Measurements from ENCODE around the gene SPEG. TPM values are rescaled to one million over a fixed set of nuclear protein-coding genes. Genes with fewer than 3 reads are reported as not detected.

SPEG gene
- total RNA-seq, 1 donor from 2014 or later = 5.6 TPM

GRCh38 chr2:219545295-219545942 lies 110.8 kb downstream of the SPEG start:
- peaks cover 21% of the 10 kb centered on the region for H4K20me1 ChIP-seq (ENCODE audit: low read depth)
- peaks cover 13% of the 10 kb centered on the region for H3K36me3 Mint-ChIP-seq
- H3K27ac Mint-ChIP-seq = no peak overlapping the region
- H3K27me3 Mint-ChIP-seq (ENCODE audit: insufficient read depth, low read depth) = peaks cover 22% of the 10 kb centered on the region
- no peaks in the 10 kb centered on the region for H3K36me3 ChIP-seq
- H3K9me3 ChIP-seq (ENCODE audit: low read depth) = no peaks in the 10 kb centered on the region
- TF ChIP-seq EZH2phosphoT487 (IDR thresholded peaks at IDR 0.05) (no peak), CTCF (IDR thresholded peaks at IDR 0.05) (no peak), EZH2 (IDR thresholded peaks at IDR 0.05) (no peak)
- H3K4me1 Mint-ChIP-seq = peaks cover 19% of the 10 kb centered on the region
- no peak overlapping the region for H3K4me3 ChIP-seq
- no peaks in the 10 kb centered on the region for H3K9me3 Mint-ChIP-seq
- peaks cover 22% of the 10 kb centered on the region for H3F3A ChIP-seq (ENCODE audit: low read depth)
- no peak overlapping the region for H3K9ac ChIP-seq
- no peak for DNase-seq (ENCODE audit: low spot score)
- H3K79me2 ChIP-seq (ENCODE audit: low read depth) = no peaks in the 10 kb centered on the region
- H3K27ac ChIP-seq = no peak overlapping the region
- H3K4me3 Mint-ChIP-seq = peak overlapping the region; percentile 92
- no peak overlapping the region for H2AFZ ChIP-seq (replicated peaks)
- H3K4me1 ChIP-seq = peaks cover 13% of the 10 kb centered on the region
- peaks cover 33% of the 10 kb centered on the region for H3K27me3 ChIP-seq
- no peak overlapping the region for H3K4me2 ChIP-seq

- peaks cover 22% of the 10 kb centered on the region for H3K4me1 Mint-ChIP-seq
- H3K4me3 Mint-ChIP-seq = peak overlapping the region; percentile 7
- peaks cover 23% of the 10 kb centered on the region for H3K27me3 Mint-ChIP-seq (ENCODE audit: insufficient read depth, low read depth)
- no peak overlapping the region for H3K27ac Mint-ChIP-seq
- DNase-seq (ENCODE audit: low spot score) = no peak
- peaks cover 26% of the 10 kb centered on the region for H4K20me1 ChIP-seq (ENCODE audit: low read depth)
- no peaks in the 10 kb centered on the region for H3K36me3 ChIP-seq
- H3K27ac ChIP-seq = no peak overlapping the region
- H3K9me3 Mint-ChIP-seq = no peaks in the 10 kb centered on the region
- TF ChIP-seq EZH2phosphoT487 (IDR thresholded peaks at IDR 0.05) (no peak), CTCF (IDR thresholded peaks at IDR 0.05) (no peak), EZH2 (IDR thresholded peaks at IDR 0.05) (no peak)
- peaks cover 39% of the 10 kb centered on the region for H3K27me3 ChIP-seq
- peaks cover 10% of the 10 kb centered on the region for H3K36me3 Mint-ChIP-seq
- H3K4me3 ChIP-seq = no peak overlapping the region
- no peak overlapping the region for H3K9ac ChIP-seq
- peaks cover 13% of the 10 kb centered on the region for H3K4me1 ChIP-seq
- H3K79me2 ChIP-seq (ENCODE audit: low read depth) = no peaks in the 10 kb centered on the region
- no peak overlapping the region for H2AFZ ChIP-seq (replicated peaks)
- H3K4me2 ChIP-seq = no peak overlapping the region
- no peaks in the 10 kb centered on the region for H3K9me3 ChIP-seq (ENCODE audit: low read depth)
- H3F3A ChIP-seq (ENCODE audit: low read depth) = peaks cover 22% of the 10 kb centered on the region
These were observed 111.3 kb downstream of the SPEG start for GRCh38 chr2:219545943-219546352.

- Histone ChIP-seq H3K27ac (no peak overlapping the region), H3K4me2 (no peak overlapping the region), H3K4me1 (peaks cover 10% of the 10 kb centered on the region), H3K79me2 (ENCODE audit: low read depth) (no peaks in the 10 kb centered on the region), H3K4me3 (no peak overlapping the region), H3K9me3 (ENCODE audit: low read depth) (no peaks in the 10 kb centered on the region), H3F3A (ENCODE audit: low read depth) (peaks cover 20% of the 10 kb centered on the region), H4K20me1 (ENCODE audit: low read depth) (peaks cover 19% of the 10 kb centered on the region), H3K36me3 (no peaks in the 10 kb centered on the region), H3K27me3 (peaks cover 44% of the 10 kb centered on the region), H2AFZ (replicated peaks) (no peak overlapping the region), H3K9ac (no peak overlapping the region)
- Mint-ChIP-seq H3K36me3 (peaks cover 7% of the 10 kb centered on the region), H3K27ac (no peak overlapping the region), H3K9me3 (no peaks in the 10 kb centered on the region), H3K4me3 (no peak overlapping the region), H3K4me1 (peaks cover 23% of the 10 kb centered on the region), H3K27me3 (ENCODE audit: insufficient read depth, low read depth) (peaks cover 21% of the 10 kb centered on the region)
- no peak for DNase-seq (ENCODE audit: low spot score)
- TF ChIP-seq CTCF (IDR thresholded peaks at IDR 0.05) (no peak), EZH2phosphoT487 (IDR thresholded peaks at IDR 0.05) (no peak), EZH2 (IDR thresholded peaks at IDR 0.05) (no peak)
These were observed 113.0 kb downstream of the SPEG start for GRCh38 chr2:219547621-219548020.

Other genes starting within 250 kb of the SPEG start
- 13.6 and 23.8 TPM in 2 replicates for gene ZFAND2B, start 228.1 kb upstream of the SPEG start, total RNA-seq (ENCODE audit: low replicate concordance)
- gene ABCB6, start 215.9 kb upstream of the SPEG start, total RNA-seq (ENCODE audit: low replicate concordance) = 14.0 and 14.3 TPM in 2 replicates
- 32.7 and 40.3 TPM in 2 replicates for gene ATG9A, start 205.2 kb upstream of the SPEG start, total RNA-seq (ENCODE audit: low replicate concordance)
- gene ANKZF1, start 205.0 kb upstream of the SPEG start, total RNA-seq (ENCODE audit: low replicate concordance) = 65.9 and 76.3 TPM in 2 replicates
- 7.2 and 14.7 TPM in 2 replicates for gene GLB1L, start 189.4 kb upstream of the SPEG start, total RNA-seq (ENCODE audit: low replicate concordance)
- 19.9 and 26.8 TPM in 2 replicates for gene STK16, start 189.4 kb upstream of the SPEG start, total RNA-seq (ENCODE audit: low replicate concordance)
- gene TUBA4B, start 181.6 kb upstream of the SPEG start, total RNA-seq (ENCODE audit: low replicate concordance) = not detected in 2 replicates
- gene TUBA4A, start 180.9 kb upstream of the SPEG start, total RNA-seq (ENCODE audit: low replicate concordance) = 0.56 TPM in 1 of 2 replicates, not detected in the other
- gene DNAJB2, start 155.5 kb upstream of the SPEG start, total RNA-seq (ENCODE audit: low replicate concordance) = 35.0 and 37.0 TPM in 2 replicates
- 0.60 and 4.2 TPM in 2 replicates for gene PTPRN, start 125.4 kb upstream of the SPEG start, total RNA-seq (ENCODE audit: low replicate concordance)
- not detected in 2 replicates for gene RESP18, start 102.1 kb upstream of the SPEG start, total RNA-seq (ENCODE audit: low replicate concordance)
- gene DNPEP, start 46.9 kb upstream of the SPEG start, total RNA-seq (ENCODE audit: low replicate concordance) = 36.6 and 120 TPM in 2 replicates
- 0.31 TPM in 1 of 2 replicates, not detected in the other for gene DES, start 16.5 kb upstream of the SPEG start, total RNA-seq (ENCODE audit: low replicate concordance)
- gene GMPPA, start 64.0 kb downstream of the SPEG start, total RNA-seq (ENCODE audit: low replicate concordance) = 23.8 and 49.3 TPM in 2 replicates
- 0.26 and 2.4 TPM in 2 replicates for gene ASIC4, start 79.6 kb downstream of the SPEG start, total RNA-seq (ENCODE audit: low replicate concordance)
- 6.7 and 27.7 TPM in 2 replicates for gene CHPF, start 109.0 kb downstream of the SPEG start, total RNA-seq (ENCODE audit: low replicate concordance)
- gene TMEM198, start 109.2 kb downstream of the SPEG start, total RNA-seq (ENCODE audit: low replicate concordance) = 0.79 and 2.3 TPM in 2 replicates
- gene OBSL1, start 136.7 kb downstream of the SPEG start, total RNA-seq (ENCODE audit: low replicate concordance) = 31.0 and 111 TPM in 2 replicates
- gene INHA, start 137.5 kb downstream of the SPEG start, total RNA-seq (ENCODE audit: low replicate concordance) = 0.31 TPM in 1 of 2 replicates, not detected in the other
- gene STK11IP, start 163.0 kb downstream of the SPEG start, total RNA-seq (ENCODE audit: low replicate concordance) = 16.8 and 22.7 TPM in 2 replicates
- 0.88 and 3.7 TPM in 2 replicates for gene SLC4A3, start 192.8 kb downstream of the SPEG start, total RNA-seq (ENCODE audit: low replicate concordance)

All from neural progenitor cell (in vitro differentiated cells).